RWPE1 (cell line): ENCODE data around the gene CRTAP.

Experiments
- CTCF ChIA-PET: fragments of 350-600 bp; sonication (Branson Sonifier 250); formaldehyde crosslinking; extraction: SDS; loops from one replicate; lab custom pipeline; 2021; lab: Yijun Ruan, JAX
- POLR2A ChIA-PET: fragments of 400-600 bp; formaldehyde crosslinking; extraction: SDS; loops from one replicate; lab custom pipeline; 2020; ENCODE audit warnings: antibody characterized with exemption; ENCODE audit not compliant: low non-redundant PET; lab: Yijun Ruan, JAX
- DNase-seq: peaks from one replicate; pipeline ENCODE4 v3.0.0; 2012; ENCODE audit warnings: low spot score
- H3K27ac ChIP-seq: fragments of 450-650 bp; 2 replicates; pipeline ENCODE4 v1.5.1; 2017
- CTCF ChIP-seq: fragments of 450-650 bp; conservative IDR thresholded peaks from 2 replicates; pipeline ENCODE4 v1.5.1; 2017; ENCODE audit warnings: low read depth, mild to moderate bottlenecking

CRTAP gene

GRCh38 chr3:33096093-33096868 lies 17.5 kb upstream of the CRTAP start:
- POLR2A ChIA-PET: no interaction called here
- DNase-seq: peak; percentile 14

GRCh38 chr3:33099109-33099645 lies 14.6 kb upstream of the CRTAP start:
- TF ChIP-seq CTCF: no peak
- no peak for DNase-seq
- ChIA-PET CTCF (no interaction called here), POLR2A (no interaction called here)
- no peak overlapping the region for H3K27ac ChIP-seq

More at GRCh38 chr3:33096093-33096868, 17.5 kb upstream of the CRTAP start:
- H3K27ac ChIP-seq: peak overlapping the region; percentile 86
- no peak for TF ChIP-seq CTCF
- CTCF ChIA-PET: interaction anchor here (1.1 kb wide), 1 partner anchor 26 kb away, joined by 3 read pairs; no protein-coding TSS in a partner anchor

- H3K27ac ChIP-seq: no peak overlapping the region
- POLR2A ChIA-PET: no interaction called here
- TF ChIP-seq CTCF: no peak
- no peak for DNase-seq
- CTCF ChIA-PET: no interaction called here
Measured at GRCh38 chr3:33099701-33100100, 14.1 kb upstream of the CRTAP start.

GRCh38 chr3:33100229-33100628 lies 13.6 kb upstream of the CRTAP start:
- CTCF ChIA-PET: no interaction called here
- no peak overlapping the region for H3K27ac ChIP-seq
- POLR2A ChIA-PET: no interaction called here
- DNase-seq: no peak
- no peak for TF ChIP-seq CTCF

GRCh38 chr3:33103034-33103433 lies 10.8 kb upstream of the CRTAP start:
- no peak for DNase-seq
- POLR2A ChIA-PET: no interaction called here
- CTCF ChIA-PET: no interaction called here
- no peak overlapping the region for H3K27ac ChIP-seq
- no peak for TF ChIP-seq CTCF

- POLR2A ChIA-PET: no interaction called here
- DNase-seq: no peak
- no peak overlapping the region for H3K27ac ChIP-seq
- no peak for TF ChIP-seq CTCF
- CTCF ChIA-PET: no interaction called here
Measured at GRCh38 chr3:33103480-33103879, 10.3 kb upstream of the CRTAP start.
